HG03378 (cell line): ENCODE results near the gene TNFRSF1B.
A peak's percentile ranks its signal among the peaks of the same experiment; 100 is the strongest.

Experiments
- ATAC-seq: cut with Tn5 transposase; IDR thresholded peaks from one replicate; pipeline ENCODE4 v1.9.1; 2021; ENCODE audit warnings: mild to moderate bottlenecking, moderate library complexity; ENCODE audit not compliant: unreplicated experiment

Gene TNFRSF1B

DNA sequence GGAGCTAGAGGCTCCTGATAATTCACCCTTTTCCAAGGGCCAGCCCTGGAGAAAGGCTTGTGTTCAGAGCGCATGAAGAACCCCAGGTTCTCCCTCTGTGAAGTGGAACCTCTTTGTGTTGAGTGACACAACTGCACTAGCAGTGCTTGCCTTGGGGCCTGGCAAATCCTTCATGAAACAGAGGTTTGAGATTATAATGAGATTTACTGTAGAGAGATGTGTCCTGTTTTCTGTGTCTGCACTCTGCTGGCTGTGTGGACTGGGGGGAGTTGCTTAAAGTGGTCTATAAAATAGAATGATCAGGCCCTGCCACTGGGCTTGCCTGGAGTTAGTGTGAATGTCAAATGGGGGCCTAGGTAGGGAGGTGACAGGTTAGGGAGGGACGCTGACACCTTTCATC lies 11.5 kb upstream of the TNFRSF1B start:
- no peak for ATAC-seq

DNA sequence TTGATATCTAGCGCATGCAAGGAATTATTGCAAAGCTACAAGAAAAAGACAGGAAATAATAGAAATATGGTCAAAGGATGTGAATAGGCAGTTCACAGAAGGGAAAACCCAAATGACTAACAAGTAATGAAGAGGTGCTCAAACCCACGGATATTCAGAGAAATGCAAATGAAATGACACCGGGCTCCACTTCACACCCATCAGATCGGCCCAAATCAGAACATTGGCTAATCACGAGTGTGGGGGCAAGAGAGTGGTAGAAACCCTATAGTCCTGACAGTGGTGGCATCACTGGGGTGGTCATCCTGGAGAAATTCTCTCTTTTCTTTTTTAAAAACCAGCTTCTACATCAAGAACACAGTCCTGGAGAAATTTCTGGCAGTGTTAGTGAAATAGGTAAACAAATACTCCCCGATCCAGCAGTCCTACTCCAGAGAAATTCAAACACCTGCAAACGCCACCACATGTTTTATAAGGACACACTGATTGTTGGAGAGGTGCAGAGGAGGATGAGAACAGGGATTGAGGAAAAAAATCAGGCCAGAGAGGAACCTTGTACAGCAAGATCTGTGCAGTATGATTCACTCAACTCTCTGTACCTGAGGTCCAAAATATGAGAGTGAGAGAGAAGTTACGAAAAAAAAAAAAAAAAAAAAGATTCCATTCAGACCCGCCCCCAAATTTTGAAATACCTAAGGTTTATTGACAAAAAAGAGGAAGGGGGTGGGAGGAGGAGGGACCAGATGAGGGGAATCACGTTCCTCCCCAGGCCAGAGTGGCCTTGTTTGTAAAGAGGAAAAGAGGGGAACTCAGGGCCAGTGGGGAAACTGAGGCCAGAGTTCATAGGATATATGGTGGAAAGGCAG lies 9.2 kb upstream of the TNFRSF1B start:
- no peak for ATAC-seq

DNA sequence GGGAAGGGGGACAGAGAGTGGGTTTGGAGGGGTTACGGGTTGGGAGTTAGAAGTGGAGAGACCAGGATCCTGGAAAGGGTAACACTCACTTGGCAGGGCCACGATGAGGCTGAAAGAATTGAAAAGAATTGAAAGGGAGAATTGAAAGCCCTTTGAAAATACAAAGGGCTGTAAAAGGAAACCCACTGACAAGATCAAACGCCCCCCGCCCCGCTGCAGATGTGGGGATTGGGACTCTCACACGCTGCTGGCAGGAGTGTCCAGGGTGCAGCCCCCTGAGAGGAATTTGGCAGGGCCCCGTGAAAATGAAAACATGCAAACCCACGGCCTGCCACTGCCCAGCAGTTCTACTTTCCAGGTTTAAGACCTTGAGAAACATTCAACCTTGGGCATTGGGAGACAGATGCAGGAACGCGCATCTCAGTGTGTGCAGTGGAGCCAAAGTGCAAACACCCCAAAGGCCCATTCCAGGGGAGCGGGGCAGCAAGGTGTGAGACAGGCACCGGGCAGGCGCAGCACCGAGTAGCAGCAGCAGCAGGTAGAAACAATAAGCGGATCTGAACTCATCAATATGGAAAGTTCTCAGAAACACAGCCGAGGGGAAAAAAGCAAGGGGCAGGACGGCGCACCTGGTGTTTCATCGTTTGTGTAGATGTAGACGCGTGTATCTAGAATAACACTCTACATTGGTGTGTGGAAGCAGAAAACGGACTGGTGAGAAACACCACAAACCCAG lies 8.3 kb upstream of the TNFRSF1B start:
- no peak for ATAC-seq

DNA sequence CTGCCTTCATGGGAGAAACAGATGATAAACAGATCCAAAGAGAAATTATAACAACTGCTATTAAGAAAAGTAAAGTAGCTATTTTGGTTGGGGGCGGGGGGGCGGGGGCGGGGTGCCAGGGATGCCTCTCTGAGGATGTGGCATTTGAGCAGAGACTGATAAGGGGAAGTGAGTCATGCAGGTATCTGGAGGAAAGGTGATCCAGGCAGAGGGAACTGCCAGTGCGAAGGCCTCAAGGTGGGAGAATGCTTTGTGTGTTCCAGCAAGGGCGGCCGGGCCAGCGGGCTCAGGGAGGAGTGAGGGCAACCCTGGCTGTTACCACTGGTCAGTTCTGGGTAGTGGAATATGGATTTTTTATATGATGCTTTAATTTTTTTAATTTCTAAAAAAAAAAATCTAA lies 7.0 kb upstream of the TNFRSF1B start:
- no peak for ATAC-seq

DNA sequence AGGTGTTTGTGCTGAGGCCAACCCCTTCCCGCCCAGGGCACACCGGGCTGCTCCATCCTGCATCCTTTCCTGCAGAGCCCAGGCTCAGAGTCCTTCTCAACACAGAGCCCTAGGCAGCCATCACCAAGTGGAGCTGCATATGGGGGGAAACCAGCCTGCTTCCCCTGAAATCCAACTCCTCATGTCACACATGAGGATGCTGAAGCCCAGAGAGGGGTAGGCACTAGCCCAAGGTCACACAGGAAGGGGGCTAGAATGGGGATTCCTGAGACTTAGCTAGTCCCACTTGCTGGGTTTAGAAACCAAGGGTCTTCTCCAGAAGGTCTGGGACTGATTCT lies 5.5 kb upstream of the TNFRSF1B start:
- ATAC-seq = peak; percentile 4

DNA sequence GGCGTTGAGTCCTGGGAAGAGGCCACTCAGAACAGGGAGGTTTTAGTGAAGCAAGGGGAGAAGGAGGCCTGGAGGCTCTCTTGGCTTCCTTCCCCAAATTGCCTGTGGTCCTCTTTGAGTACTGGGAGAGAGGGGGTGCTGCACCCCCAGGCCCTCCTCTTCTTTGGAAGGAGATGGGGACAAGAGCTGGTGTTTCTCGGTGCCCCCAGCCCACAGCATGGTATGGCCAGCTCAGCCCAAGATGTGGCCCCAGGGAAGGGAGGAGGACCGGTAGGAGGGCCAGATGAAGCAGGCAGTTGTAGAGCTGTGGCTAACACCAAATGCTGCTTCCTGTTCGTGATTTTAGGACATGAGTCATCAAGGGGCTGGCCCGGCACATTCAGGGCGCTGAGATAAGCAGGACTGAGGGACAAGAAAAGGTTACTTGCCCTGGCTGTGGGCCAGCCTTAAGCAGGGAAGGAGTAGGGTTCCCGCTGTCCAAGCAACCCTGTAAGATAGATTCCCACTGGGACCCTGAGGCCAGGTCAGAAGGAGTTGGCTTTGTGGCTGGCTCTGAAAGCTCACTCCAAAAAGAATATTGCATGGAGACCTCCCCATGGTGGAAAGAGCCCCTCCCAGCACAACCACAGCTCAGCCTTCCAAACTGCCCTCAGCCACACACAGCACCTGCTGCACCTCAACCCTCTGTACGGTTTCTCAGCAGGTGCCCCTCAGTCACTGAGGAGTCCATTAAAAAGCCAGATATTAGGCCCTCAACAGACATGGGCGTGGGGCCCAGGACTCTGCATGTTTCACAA lies 4.9 kb upstream of the TNFRSF1B start:
- ATAC-seq = peak; percentile 65

DNA sequence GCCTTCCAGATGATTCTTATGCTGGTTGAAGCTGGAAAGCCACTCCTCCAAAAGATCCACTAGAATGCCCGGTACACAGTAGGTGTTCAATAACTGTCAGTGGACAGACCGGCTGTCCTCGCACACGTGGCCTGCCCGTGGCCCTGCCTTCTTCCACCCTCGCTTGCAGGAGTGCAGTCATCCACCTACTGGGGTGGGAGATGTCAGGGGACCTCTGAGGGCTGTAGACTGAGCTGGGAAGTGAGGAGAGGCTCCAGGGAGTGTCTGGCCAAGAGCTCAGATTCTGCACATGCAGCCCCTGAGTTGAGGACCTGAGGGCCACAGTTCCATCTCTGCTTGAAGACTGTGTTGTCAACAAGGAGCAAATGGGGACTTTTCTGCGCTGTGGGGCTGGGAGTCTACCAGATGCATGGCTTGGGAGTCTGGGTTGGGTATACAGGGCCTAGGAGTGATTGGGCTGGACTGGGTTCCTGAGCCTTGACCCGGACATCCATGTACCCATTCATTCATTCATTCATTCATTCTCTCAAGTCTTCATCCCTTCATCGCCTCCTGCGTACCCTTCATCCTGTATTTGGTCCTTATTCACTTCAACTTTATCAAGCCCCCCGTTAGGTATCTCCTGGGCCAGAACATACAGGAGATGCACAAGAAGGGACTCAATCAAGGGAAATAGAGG lies 4.2 kb upstream of the TNFRSF1B start:
- no peak for ATAC-seq

DNA sequence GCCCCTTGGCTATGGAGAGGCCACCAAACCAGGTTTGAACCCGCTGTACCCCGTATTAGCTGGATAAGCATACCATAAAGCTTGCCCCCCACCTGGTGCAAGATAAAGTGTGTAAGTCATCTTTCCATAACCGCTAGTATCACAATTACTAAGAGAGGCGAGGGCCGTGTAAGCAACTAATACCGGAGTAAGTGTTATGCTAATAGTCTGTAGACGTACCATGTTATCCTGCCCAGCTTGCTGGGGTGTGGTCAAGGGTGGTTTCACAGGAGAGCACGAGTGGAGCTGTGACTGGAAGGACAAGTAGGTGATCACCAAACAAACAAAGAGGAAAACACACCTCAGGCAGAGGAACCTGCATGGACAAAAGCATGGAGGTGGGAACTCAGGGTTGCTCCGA lies 3.6 kb upstream of the TNFRSF1B start:
- no peak for ATAC-seq

DNA sequence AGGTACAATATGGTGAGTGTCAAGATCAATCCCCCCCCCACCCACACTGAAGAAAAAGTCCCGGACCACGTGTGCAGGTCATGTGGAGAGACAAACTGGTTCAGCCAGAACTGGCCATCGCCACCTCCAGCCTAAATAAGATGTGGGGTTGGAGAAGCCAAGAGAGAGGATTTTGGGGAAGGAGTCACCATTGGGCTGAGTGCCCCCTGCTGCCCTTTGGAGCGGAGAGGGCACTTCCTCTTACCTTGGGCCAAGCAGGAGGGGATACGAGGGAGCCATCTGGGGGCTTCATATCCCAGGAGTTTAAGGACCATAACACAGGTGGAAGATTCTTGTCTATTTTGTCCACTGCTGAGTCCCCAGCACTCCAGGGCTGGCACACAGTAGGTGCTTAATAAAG lies 2.6 kb upstream of the TNFRSF1B start:
- no peak for ATAC-seq

DNA sequence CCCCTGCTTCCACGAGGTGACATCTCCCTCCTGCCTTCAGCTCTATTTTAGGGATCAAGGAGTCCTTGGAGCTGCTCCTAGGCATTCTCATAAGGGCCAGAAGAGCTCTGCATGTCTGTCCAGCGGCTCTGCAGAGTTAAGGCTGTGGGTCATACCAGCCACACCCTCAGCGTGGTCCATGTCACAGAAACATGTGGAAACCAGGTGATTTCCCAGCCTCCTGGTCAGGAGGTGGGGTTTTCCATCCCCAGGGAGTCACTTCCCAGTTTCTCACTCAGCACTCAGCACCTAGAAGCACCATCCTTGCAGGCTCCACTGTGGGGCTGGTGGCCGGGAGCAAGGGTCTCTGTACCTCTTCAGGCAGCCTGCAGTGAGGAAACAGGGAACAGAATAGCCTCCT lies 1.4 kb upstream of the TNFRSF1B start:
- ATAC-seq = no peak

DNA sequence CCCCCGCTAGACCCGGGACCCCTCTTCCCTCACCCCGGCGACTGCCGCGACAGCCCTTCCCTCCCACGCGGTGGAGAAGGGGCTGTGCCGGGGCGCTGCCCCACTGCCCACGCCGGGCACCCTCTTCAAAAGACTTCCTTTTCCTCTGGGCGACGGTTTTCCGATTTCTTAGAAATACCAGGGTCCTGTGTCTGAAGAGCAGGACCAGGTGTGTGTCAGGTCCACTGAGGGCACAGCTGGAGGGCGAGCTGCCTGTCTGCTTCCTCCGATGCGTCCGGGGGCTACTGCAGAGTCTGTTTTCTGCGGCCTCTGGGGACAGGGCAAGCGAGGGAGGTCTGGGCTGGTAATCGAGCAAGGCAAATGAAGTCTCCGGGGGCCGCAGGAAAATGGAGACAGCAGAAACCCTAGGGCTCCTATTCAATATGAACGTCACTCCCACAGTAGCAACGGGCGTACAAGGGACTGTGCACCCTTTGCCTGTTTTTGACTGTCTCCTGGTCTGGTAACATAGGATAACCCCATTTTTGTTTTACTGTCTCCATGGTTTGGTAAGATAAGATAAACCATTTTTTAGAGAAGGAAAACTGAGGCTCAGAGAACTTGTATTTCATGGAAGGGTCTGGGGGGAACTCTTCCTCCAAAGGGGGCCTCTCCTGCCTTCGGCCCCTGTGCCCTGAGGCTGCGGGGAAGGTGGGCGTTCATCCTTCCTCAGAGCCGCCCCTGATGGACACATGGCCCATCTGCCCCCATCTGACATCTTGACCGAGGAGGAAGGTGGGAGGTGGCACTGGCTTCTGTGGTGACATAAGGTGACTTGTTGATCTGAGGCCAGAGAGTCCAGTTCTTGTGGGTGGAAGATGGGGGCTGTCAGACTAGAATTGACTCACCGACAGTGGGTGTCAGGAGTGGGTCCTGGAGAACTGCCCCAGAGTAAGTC lies 970 bp downstream of the TNFRSF1B start:
- ATAC-seq = no peak

DNA sequence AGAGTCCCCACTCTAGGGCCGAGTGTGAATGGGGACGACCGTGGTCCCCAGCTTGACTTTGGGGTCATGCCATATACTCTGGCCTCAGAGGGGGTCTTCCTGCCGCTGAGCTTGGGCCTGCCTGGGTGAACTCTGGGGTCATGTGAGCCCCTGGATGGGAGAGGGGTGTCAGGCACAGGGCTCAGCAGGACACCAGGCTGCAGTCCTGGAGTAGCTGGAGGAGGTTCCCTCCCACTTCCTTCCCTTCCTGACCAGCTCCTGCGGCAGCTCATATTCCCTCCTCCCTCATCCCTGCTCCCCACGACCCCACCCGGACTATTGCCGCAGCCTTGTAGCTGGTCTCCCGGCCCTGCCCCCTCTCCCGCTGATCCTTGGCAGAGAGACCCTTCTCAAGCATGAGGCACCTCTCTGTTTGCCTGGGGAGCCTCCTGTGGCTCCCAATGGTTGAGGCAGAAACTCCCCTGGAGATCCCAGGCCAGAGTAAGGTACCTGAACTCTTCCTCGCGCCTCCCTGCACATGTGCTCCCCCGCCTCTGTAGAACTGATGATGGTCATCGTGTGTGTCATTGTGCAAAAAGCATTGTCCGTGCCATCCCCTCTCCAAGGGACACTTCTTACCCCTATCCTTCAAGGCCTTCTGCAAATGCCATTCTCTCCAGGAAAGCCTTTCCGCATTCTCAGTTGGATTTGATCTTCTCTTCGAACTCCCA lies 1.8 kb downstream of the TNFRSF1B start:
- ATAC-seq = no peak

DNA sequence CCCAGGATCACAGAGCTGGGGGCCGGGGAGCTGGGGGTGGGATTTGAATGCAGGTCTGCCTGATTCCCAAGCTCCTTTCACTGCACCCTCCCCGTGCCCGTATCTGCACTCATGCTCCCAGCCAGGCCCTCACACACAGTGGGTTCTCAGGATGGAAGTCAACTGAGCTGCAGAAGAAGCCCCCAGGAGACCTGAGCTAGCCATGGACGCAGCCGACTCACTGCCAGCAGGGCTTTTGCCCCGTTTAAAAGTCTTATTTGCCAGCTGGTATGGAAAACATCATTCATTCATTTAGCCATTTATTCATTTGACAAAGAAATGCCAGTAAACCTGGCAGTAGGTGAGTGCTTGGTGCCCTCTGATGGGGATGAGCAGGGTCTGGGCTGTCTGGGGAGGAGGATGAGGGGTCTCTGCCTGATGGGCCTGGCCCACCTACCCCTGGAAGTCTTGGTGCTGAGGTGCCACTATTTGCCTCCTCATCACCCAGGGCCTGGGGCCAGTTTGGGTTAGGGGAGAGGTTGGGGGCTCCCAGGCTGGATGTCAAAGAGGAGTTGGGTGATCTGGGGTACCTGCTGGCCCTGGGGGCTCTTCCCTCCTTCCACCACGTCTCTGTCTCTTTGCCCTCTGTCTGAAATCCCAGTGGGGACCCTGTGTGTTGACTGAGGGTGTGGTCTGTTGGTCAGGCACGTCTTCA lies 2.8 kb downstream of the TNFRSF1B start:
- no peak for ATAC-seq

DNA sequence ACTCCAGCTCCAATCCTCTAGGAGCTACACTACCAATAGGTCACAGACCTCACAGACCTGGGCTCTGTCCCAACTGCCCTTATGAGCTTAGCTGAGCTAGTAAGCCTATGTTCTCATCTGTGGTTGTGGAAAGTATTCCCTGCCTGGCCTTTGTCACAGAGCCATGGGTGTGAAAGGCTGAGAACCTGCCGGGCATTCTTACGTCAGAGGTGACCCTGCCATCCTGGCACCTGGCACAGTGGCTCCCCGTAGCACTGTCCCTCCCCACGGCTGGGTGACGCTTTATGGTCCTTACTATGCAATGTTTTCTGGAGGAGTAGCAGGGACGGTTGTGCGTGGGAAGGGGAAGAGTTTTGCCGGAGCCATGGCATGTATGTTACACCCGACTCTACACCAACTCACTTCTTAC lies 3.5 kb downstream of the TNFRSF1B start:
- ATAC-seq = no peak

DNA sequence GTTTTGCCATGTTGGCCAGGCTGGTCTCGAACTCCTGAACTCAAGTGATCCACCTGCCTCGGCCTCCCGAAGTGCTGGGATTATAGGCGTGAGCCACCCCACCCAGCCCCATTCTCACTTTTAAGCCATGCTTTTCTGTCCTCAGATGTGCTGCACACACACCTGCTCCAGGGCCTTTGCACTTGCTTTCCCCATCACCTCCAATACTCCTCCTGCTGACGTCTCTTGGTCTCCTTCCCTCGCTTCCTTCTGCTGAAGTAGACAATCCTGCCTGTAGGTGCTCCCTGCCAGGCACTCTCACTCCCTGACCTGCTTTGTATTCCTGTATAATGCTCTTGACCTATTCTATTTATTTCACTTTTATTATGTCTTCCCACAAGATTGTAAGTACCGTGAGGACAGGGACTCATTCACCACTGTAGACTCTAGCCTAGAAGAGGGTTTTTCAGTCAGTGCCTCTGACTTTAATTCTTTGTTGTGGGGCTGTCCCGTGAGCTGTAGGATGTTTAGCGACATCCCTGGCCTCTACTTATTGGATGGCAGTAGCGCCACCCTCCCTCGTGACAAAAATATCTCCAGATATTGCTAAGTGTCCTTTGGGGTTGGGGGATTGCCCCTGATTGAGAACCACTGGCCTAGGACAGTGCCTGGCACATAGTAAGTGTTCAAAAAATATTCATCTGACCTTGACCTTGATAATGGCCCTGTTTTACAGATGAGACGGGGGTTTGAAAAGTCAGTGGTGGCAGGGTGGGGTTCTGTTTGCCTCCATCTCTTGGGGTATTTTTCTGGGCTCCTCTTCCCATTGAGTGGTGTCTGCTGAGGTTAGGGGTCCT lies 4.6 kb downstream of the TNFRSF1B start:
- no peak for ATAC-seq

DNA sequence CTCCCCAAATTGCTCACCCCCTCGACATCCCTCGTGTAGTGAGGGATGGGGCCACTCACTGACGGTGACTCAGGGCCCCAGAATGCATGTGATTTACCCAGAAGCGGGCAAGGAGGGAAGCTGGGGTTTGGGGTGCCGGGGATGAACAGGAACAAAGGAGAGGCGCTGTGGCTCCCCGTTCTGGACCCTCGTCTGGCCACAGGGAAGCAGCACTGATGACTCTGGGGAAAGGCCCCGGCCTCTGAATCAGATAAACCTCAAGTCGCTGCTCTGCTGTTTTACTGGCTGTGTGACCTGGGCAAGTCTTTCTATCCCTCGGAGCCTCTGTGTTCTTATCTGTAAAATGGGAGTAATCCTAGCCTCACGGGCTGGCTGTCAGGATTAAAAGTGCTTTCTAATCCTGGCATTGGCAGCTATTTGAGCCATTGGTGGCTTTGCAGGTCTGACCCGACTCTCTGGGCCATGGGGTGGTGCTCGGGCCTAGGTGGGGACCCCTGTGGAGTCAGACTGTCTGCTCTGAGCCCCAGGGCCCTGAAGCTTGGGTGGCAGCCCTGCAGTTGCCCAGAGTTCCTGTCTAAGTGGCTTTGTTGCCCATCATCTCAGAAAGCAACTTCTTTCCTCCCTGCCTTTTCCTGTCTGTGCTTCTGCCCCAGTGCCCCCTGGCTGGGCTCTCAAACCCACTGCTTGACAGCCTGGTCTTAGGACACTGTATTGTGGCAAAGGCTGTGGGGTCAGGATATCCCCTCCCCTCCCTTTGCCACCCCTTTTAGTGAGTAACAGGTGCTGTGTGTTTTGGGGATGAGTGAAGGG lies 5.5 kb downstream of the TNFRSF1B start:
- no peak for ATAC-seq

DNA sequence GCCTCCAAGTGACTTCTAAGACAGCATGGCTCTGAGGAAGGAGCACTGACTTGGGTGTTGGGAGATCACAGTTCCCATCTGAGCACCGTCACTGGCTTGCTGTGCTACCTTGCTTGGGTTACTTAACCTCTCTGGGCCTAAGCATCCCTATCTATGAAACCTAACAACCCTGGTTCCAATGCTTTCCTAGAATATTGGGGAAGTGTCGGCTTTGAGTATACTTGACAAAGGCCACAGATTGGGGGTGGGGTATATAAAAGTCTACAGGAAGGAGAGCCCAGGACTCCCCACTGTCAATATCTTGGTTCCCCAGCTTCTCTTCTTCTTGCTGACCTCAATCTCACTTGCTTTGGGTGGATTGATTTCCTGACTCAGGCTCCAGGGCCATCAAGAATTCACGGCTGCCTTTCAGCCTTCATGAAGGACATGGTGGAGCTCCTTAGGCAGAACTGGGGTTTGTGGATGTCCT lies 6.3 kb downstream of the TNFRSF1B start:
- ATAC-seq = no peak
